Activated T-cell treated with anti-CD3 and anti-CD28 coated beads, Interleukin-2, amount 50 U/mL, for 72 hours (primary cell): ENCODE results near the gene DNAJC5. TPM values are rescaled to one million over a fixed set of nuclear protein-coding genes. Genes with fewer than 3 reads are reported as not detected.
"Not testable (repeated sequence)": the region's sequence is repeated elsewhere in the genome, so short reads cannot be mapped to it uniquely, and the experiment has no call there.

ENCODE experiments used
- ATAC-seq, 2 donors: fragments of 150-1000 bp; cut with Tn5 transposase; replicated peaks in 1 of 2; 2 replicates each; pipeline ENCODE4 v1.10.0; 2021; ENCODE audit warnings: moderate library complexity in 2 of 2, mild to moderate bottlenecking in 1 of 2
- DNase-seq, 2 donors: peaks; one replicate each; pipeline ENCODE4 v3.0.0; 2021 to 2022; ENCODE audit warnings: mixed read lengths in 1 of 2
- H3K27ac Mint-ChIP-seq: one replicate; pipeline ENCODE4 v1.8.0; 2022; ENCODE audit warnings: mild to moderate bottlenecking, moderate library complexity, mixed read lengths
- H3K27me3 Mint-ChIP-seq: one replicate; pipeline ENCODE4 v1.8.0; 2022; ENCODE audit warnings: low read depth, mixed read lengths
- H3K36me3 Mint-ChIP-seq, 2 donors: one replicate each; pipeline ENCODE4 v1.8.0; 2022; ENCODE audit warnings: mixed read lengths in 2 of 2, mild to moderate bottlenecking in 1 of 2; ENCODE audit not compliant: insufficient read depth in 2 of 2
- H3K4me1 Mint-ChIP-seq: one replicate; pipeline ENCODE4 v1.8.0; 2022; ENCODE audit warnings: low read depth, mixed read lengths
- H3K4me3 Mint-ChIP-seq, 2 donors: one replicate each; pipeline ENCODE4 v1.8.0; 2022; ENCODE audit warnings: mild to moderate bottlenecking in 2 of 2, mixed read lengths in 2 of 2, moderate library complexity in 2 of 2
- H3K9me3 Mint-ChIP-seq, 2 donors: one replicate each; pipeline ENCODE4 v1.8.0; 2022; ENCODE audit warnings: mixed read lengths in 2 of 2
- total RNA-seq, 2 donors: library from RNA; stranded (reverse); gene quantifications; one replicate each; pipeline ENCODE4 v1.2.3, GENCODE V29; 2022

The DNAJC5 gene
- total RNA-seq, 2 donors from 2014 or later, result 37.6 to 40.5 TPM

- DNase-seq (no peak), ATAC-seq (no peak)
- Mint-ChIP-seq H3K36me3 (peaks cover 8 to 17% of the 10 kb centered on the region in 2 donors), H3K27ac (no peak overlapping the region), H3K4me3 (peak overlapping the region; percentile 55 to 63), H3K4me1 (peaks cover 24% of the 10 kb centered on the region), H3K9me3 (peaks cover 0 to 2% of the 10 kb centered on the region in 2 donors), H3K27me3 (no peaks in the 10 kb centered on the region)
Measured at GRCh38 chr20:63970714-63971431, 75.9 kb downstream of the DNAJC5 start.

DNA sequence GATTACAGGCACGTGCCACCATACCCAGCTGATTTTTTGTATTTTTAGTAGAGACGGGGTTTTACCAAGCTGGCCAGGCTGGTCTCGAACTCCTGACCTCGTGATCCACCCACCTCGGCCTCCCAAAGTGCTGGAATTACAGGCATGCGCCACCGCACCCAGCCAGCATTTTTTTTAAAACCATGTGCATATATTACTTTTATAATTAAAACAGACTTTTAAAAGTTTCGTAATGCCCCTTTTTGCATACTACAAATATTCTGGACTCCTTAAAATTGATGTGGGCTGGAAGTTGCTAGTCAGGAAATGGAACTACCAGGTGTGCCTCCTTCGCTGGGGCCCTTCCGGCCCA, 77.0 kb downstream of the DNAJC5 start:
- Mint-ChIP-seq H3K36me3 (peaks cover 13 to 22% of the 10 kb centered on the region in 2 donors), H3K4me1 (peaks cover 35% of the 10 kb centered on the region)
- ATAC-seq, DNase-seq, H3K27me3 Mint-ChIP-seq, H3K4me3 Mint-ChIP-seq, H3K9me3 Mint-ChIP-seq, H3K27ac Mint-ChIP-seq: not testable (repeated sequence)

- DNase-seq (no peak), ATAC-seq (no peak)
- Mint-ChIP-seq H3K9me3 (no peaks in the 10 kb centered on the region), H3K4me1 (peaks cover 41% of the 10 kb centered on the region), H3K4me3 (no peak overlapping the region), H3K36me3 (peaks cover 14 to 25% of the 10 kb centered on the region in 2 donors), H3K27ac (no peak overlapping the region), H3K27me3 (no peaks in the 10 kb centered on the region)
Measured at GRCh38 chr20:63972312-63973159, 77.6 kb downstream of the DNAJC5 start.

- H3K27ac Mint-ChIP-seq, result no peak overlapping the region
- peaks cover 14 to 25% of the 10 kb centered on the region in 2 donors for H3K36me3 Mint-ChIP-seq
- no peak overlapping the region for H3K4me3 Mint-ChIP-seq
- DNase-seq (no peak), ATAC-seq (no peak)
- no peaks in the 10 kb centered on the region for H3K9me3 Mint-ChIP-seq
- peaks cover 46% of the 10 kb centered on the region for H3K4me1 Mint-ChIP-seq
- no peaks in the 10 kb centered on the region for H3K27me3 Mint-ChIP-seq
Measured at GRCh38 chr20:63973160-63973479, 78.2 kb downstream of the DNAJC5 start.

DNA sequence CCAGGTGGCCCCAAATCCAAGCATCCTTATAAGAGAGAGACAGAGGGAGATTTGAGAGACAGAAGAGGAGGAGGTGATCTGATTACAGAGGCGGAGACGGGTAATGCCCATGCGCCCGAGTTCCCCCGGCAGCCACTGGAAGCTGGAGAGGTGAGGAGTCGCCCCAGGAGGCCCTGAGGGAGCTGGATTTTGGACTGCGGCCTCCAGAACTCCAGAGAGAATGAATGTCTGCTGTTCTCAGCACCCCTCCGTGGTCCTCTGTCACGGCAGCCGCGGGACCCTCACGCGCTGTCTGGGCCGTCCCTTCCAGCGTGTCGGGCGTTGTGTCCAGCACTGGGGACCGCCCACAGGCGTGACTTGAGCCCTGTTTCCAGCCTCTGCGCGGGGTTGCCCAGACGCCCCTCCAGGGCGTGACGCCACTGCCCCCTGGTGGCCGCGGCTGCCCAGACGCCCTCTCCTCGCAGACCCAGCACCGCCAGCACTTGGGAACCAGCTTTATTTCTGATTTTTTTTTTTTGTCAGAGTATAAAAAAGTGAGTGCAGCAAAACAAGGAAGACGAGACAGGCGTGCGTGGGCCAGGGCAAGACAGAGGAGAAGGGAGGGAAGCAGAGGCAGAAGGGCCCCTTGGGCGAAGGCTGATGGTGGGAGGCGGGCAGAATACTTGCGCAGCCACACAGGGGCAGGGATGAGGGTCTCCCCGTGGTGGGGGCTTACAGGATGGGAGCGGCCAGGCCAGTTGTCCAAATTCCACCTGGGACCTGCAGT, 78.9 kb downstream of the DNAJC5 start:
- Mint-ChIP-seq H3K36me3 (peaks cover 14 to 25% of the 10 kb centered on the region in 2 donors), H3K4me1 (peaks cover 44% of the 10 kb centered on the region), H3K27ac (no peak overlapping the region), H3K27me3 (no peaks in the 10 kb centered on the region), H3K9me3 (no peaks in the 10 kb centered on the region), H3K4me3 (peak overlapping the region in 1 of 2 donors; percentile 29)
- ATAC-seq, result peak; percentile 21 to 41
- peak; percentile 79 to 87 for DNase-seq

DNA sequence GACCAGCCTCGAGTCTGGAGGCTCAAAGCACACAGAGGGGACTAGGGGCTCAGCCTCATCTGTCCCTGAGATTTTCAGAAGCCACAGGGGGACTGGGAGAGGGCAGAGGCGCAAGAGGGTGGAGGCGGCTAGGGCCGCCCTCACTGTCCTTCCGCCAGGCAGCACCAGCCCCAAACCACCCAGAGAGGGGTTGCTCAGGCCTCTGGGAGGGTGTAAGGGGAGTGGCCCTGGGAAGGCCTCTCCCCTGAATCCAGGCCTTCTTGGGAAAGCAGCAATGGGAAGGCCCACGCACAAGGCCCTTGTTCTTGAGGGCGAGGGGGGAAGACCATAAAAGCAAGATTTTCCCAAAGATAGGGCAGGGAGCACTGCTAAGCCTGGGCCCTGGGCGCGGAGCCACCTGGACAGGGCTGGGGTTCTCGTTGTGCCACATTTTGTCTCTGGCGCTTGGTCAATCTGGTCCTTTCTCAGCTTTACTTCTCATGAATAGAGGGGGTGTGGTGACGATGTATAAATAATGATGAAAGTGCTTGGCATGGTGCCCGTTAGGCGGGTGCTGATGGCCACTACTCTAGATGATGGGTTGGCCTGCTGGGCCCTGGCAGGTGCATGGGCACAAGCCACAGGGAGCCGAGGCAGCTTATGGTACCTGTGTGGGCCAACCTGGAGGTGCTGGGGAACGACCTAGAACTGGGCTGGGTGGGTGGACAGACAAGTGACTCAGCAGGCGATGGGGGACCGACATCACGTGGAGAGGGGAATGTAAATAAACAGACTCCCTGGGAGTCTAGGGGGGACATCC, 79.7 kb downstream of the DNAJC5 start:
- Mint-ChIP-seq H3K27ac (no peak overlapping the region), H3K27me3 (no peaks in the 10 kb centered on the region), H3K36me3 (peaks cover 14 to 25% of the 10 kb centered on the region in 2 donors), H3K4me3 (no peak overlapping the region), H3K9me3 (no peaks in the 10 kb centered on the region), H3K4me1 (peaks cover 42% of the 10 kb centered on the region)
- ATAC-seq (no peak), DNase-seq (no peak)

DNA sequence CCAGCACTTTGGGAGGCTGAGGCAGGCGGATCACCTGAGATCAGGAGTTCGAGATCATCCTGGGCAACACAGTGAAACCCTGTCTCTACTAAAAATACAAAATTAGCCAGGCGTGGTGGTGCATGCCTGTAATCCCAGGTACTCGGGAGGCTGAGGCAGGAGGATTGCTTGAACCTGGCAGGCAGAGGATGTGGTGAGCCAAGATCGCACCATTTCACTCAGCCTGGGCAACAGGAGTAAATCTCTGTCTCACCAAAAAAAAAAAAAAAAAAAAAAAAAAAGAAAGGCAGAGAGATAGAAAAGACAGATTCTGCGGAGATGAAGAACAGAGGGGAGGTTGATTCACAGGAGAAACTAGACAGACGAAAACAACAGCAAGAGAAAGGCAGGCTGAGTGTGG, 81.6 kb downstream of the DNAJC5 start:
- not testable (repeated sequence) for ATAC-seq, H3K9me3 Mint-ChIP-seq, H3K27me3 Mint-ChIP-seq, DNase-seq
- Mint-ChIP-seq H3K4me1 (peaks cover 54% of the 10 kb centered on the region), H3K27ac (peak overlapping the region; percentile 44), H3K36me3 (peaks cover 16 to 28% of the 10 kb centered on the region in 2 donors), H3K4me3 (peak overlapping the region; percentile 42 to 91)

GRCh38 chr20:63976980-63977738, 82.2 kb downstream of the DNAJC5 start:
- H3K27me3 Mint-ChIP-seq, result no peaks in the 10 kb centered on the region
- H3K9me3 Mint-ChIP-seq, result no peaks in the 10 kb centered on the region
- DNase-seq (no peak), ATAC-seq (no peak)
- H3K36me3 Mint-ChIP-seq, result peaks cover 16 to 28% of the 10 kb centered on the region in 2 donors
- H3K4me3 Mint-ChIP-seq, result peak overlapping the region; percentile 91 to 92
- no peak overlapping the region for H3K27ac Mint-ChIP-seq
- peaks cover 61% of the 10 kb centered on the region for H3K4me1 Mint-ChIP-seq

- peak overlapping the region; percentile 91 to 92 for H3K4me3 Mint-ChIP-seq
- DNase-seq (peak; percentile 75 to 84), ATAC-seq (peak; percentile 56 to 57)
- H3K9me3 Mint-ChIP-seq, result no peaks in the 10 kb centered on the region
- H3K4me1 Mint-ChIP-seq, result peaks cover 67% of the 10 kb centered on the region
- no peaks in the 10 kb centered on the region for H3K27me3 Mint-ChIP-seq
- H3K27ac Mint-ChIP-seq, result peak overlapping the region; percentile 69
- peaks cover 16 to 32% of the 10 kb centered on the region in 2 donors for H3K36me3 Mint-ChIP-seq
Measured at GRCh38 chr20:63977739-63978276, 82.9 kb downstream of the DNAJC5 start.

DNA sequence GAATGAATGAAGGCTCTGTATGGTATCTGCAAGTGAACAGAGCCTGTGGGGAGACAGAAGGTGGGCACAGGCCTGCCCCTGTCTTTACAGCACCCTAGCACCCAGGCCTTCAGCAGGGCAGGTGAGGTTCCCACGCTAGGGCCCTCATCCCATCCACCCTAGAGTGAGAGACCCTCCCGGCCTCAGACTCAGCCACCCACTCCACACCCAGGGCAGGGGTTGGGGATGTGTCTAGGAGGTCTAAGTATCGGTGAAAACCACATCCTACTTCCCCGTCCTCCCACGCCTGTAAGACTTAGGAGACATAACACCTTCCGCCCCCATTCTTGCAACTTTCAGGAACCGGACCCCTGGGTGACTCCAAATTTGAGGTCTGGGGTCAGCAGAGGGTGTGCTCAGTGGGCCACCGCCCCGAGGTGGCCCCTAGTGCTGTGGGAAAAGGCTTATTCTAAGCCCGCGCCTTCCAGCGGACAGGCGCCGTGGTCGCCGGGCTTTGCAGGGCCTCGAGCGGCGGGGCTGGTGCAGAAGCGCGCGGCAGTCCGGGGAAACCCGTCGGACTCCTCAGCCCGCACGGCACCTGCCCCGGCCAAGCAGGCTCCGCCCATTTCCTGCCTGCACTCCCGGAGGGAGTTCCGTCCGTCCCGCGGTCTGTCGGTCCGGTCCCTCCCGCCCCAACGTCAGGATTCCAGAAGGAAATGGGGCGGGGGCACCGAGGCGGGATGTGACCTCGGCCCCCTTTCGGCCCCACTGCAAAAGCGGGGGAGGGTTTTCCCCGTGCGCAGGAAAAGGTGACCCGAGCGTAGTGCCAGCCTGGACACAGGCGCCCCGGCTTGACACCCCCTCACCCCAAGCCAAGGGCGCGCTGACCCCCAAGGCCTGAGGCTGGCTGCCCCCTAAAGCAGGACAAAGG, 83.6 kb downstream of the DNAJC5 start:
- peaks cover 17 to 31% of the 10 kb centered on the region in 2 donors for H3K36me3 Mint-ChIP-seq

GRCh38 chr20:63979229-63979556, 84.3 kb downstream of the DNAJC5 start:
- ATAC-seq (no peak), DNase-seq (no peak)
- H3K36me3 Mint-ChIP-seq, result peaks cover 14 to 29% of the 10 kb centered on the region in 2 donors
- no peak overlapping the region for H3K27ac Mint-ChIP-seq
- no peaks in the 10 kb centered on the region for H3K27me3 Mint-ChIP-seq
- peaks cover 62% of the 10 kb centered on the region for H3K4me1 Mint-ChIP-seq
- peak overlapping the region; percentile 91 to 92 for H3K4me3 Mint-ChIP-seq
- no peaks in the 10 kb centered on the region for H3K9me3 Mint-ChIP-seq

More for the DNA sequence above, 83.6 kb downstream of the DNAJC5 start:
- ATAC-seq, result peak; percentile 23 to 33
- DNase-seq, result peak; percentile 84 to 86
- Mint-ChIP-seq H3K27me3 (no peaks in the 10 kb centered on the region), H3K27ac (peak overlapping the region; percentile 69), H3K4me3 (peak overlapping the region; percentile 91 to 92), H3K4me1 (peaks cover 68% of the 10 kb centered on the region), H3K9me3 (no peaks in the 10 kb centered on the region)
